WTC11 (cell line): ENCODE measurements around the gene SGMS1. TPM values are rescaled to one million over a fixed set of nuclear protein-coding genes. Genes with fewer than 3 reads are reported as not detected.

Source experiments
- ATAC-seq: fragments of 200-7000 bp; cut with Tn5 transposase; 2 replicates; pipeline ENCODE4 v1.10.0; 2021; ENCODE audit warnings: mild to moderate bottlenecking, moderate library complexity
- CTCF ChIA-PET: fragments of 300-600 bp; sonication (Branson Sonifier 250); formaldehyde crosslinking; loops from one replicate; lab custom pipeline; 2021; ENCODE audit warnings: antibody characterized with exemption; lab: Charles Lee
- POLR2A ChIA-PET: fragments of 350-600 bp; sonication (Branson Sonifier 250); formaldehyde crosslinking; loops from one replicate; lab custom pipeline; 2021; ENCODE audit warnings: antibody characterized with exemption; lab: Charles Lee
- DNase-seq: peaks from one replicate; pipeline ENCODE4 v3.0.0; 2021; ENCODE audit warnings: low spot score
- H3K27ac Mint-ChIP-seq: 2 replicates; pipeline ENCODE4 v1.8.0; 2021; ENCODE audit warnings: mixed read lengths
- H3K27me3 Mint-ChIP-seq: 2 replicates; pipeline ENCODE4 v1.8.0; 2021; ENCODE audit warnings: low read depth, mild to moderate bottlenecking, moderate library complexity, mixed read lengths
- H3K36me3 Mint-ChIP-seq: 2 replicates; pipeline ENCODE4 v1.8.0; 2021; ENCODE audit warnings: mixed read lengths
- H3K4me1 Mint-ChIP-seq: 2 replicates; pipeline ENCODE4 v1.8.0; 2022; ENCODE audit warnings: mixed read lengths
- H3K4me3 Mint-ChIP-seq: 2 replicates; pipeline ENCODE4 v1.8.0; 2021; ENCODE audit warnings: mild to moderate bottlenecking, moderate library complexity, mixed read lengths
- H3K9me3 Mint-ChIP-seq: 2 replicates; pipeline ENCODE4 v1.8.0; 2021; ENCODE audit warnings: mixed read lengths
- ATF2 ChIP-seq: sonication (generic); formaldehyde crosslinking; IDR thresholded peaks from 2 replicates; pipeline ENCODE4 v1.8.1; 2022; ENCODE audit warnings: low read depth, missing genetic modification reagents, borderline replicate concordance
- ATF6 ChIP-seq: sonication (generic); formaldehyde crosslinking; IDR thresholded peaks from 2 replicates; pipeline ENCODE4 v1.8.1; 2023; ENCODE audit warnings: mild to moderate bottlenecking, missing genetic modification reagents
- CBFB ChIP-seq: sonication (generic); formaldehyde crosslinking; IDR thresholded peaks from 2 replicates; pipeline ENCODE4 v1.8.1; 2022; ENCODE audit warnings: mild to moderate bottlenecking, low read depth, missing genetic modification reagents
- CDX4 ChIP-seq: fragments of 250-450 bp; sonication (Bioruptor Pico); IDR thresholded peaks from 2 replicates; pipeline ENCODE4 v1.9.0; 2021; ENCODE audit warnings: moderate library complexity, mild to moderate bottlenecking, inconsistent platforms, borderline replicate concordance
- CTCF ChIP-seq: fragments of 200-600 bp; IDR thresholded peaks from 2 replicates; pipeline ENCODE4 v1.8.0; 2022; ENCODE audit warnings: antibody characterized with exemption
- ELF4 ChIP-seq: sonication (generic); formaldehyde crosslinking; IDR thresholded peaks from 2 replicates; pipeline ENCODE4 v1.8.1; 2022; ENCODE audit warnings: low read depth, mild to moderate bottlenecking, moderate library complexity, missing genetic modification reagents
- ESRRA ChIP-seq: sonication (generic); formaldehyde crosslinking; IDR thresholded peaks from 2 replicates; pipeline ENCODE4 v1.8.1; 2022; ENCODE audit warnings: mild to moderate bottlenecking, missing genetic modification reagents, borderline replicate concordance
- FOXK1 ChIP-seq: sonication (generic); formaldehyde crosslinking; IDR thresholded peaks from 2 replicates; pipeline ENCODE4 v1.8.0; 2022; ENCODE audit warnings: mild to moderate bottlenecking, moderate library complexity, missing genetic modification reagents
- GABPB1 ChIP-seq: sonication (generic); formaldehyde crosslinking; IDR thresholded peaks from 2 replicates; pipeline ENCODE4 v1.8.1; 2023; ENCODE audit warnings: mild to moderate bottlenecking, missing genetic modification reagents
- GTF2I ChIP-seq: fragments of 250-450 bp; sonication (Bioruptor Pico); conservative IDR thresholded peaks from 2 replicates; pipeline ENCODE4 v1.4.0; 2021; ENCODE audit warnings: mild to moderate bottlenecking
- HMGXB4 ChIP-seq: sonication (generic); formaldehyde crosslinking; IDR thresholded peaks from 2 replicates; pipeline ENCODE4 v1.8.1; 2023; ENCODE audit warnings: mild to moderate bottlenecking, moderate library complexity, missing genetic modification reagents
- IRF2 ChIP-seq: sonication (generic); formaldehyde crosslinking; IDR thresholded peaks from 2 replicates; pipeline ENCODE4 v1.8.0; 2022; ENCODE audit warnings: low read depth, missing genetic modification reagents, borderline replicate concordance
- RORB ChIP-seq: fragments of 250-450 bp; sonication (Bioruptor Pico); IDR thresholded peaks from 2 replicates; pipeline ENCODE4 v1.9.0; 2021; ENCODE audit warnings: mild to moderate bottlenecking
- SP1 ChIP-seq: sonication (generic); formaldehyde crosslinking; conservative IDR thresholded peaks from 2 replicates; pipeline ENCODE4 v1.8.1; 2022; ENCODE audit warnings: missing genetic modification reagents
- TEAD4 ChIP-seq: sonication (generic); formaldehyde crosslinking; IDR thresholded peaks from 2 replicates; pipeline ENCODE4 v1.8.0; 2022; ENCODE audit warnings: mild to moderate bottlenecking, missing genetic modification reagents
- ZBTB43 ChIP-seq: sonication (generic); formaldehyde crosslinking; IDR thresholded peaks from 2 replicates; pipeline ENCODE4 v1.8.1; 2023; ENCODE audit warnings: mild to moderate bottlenecking, missing genetic modification reagents
- total RNA-seq: library from RNA; stranded (reverse); gene quantifications from 3 replicates; pipeline ENCODE4 v1.2.3, GENCODE V29; 2021
- TF ChIP-seq, protein P1 (sequence below): fragments of 250-450 bp; sonication (Bioruptor Pico); IDR thresholded peaks from 2 replicates; pipeline ENCODE4 v1.9.0; 2021; ENCODE audit warnings: mild to moderate bottlenecking
- TF ChIP-seq, protein P2 (sequence below): sonication (generic); formaldehyde crosslinking; conservative IDR thresholded peaks from 2 replicates; pipeline ENCODE4 v1.8.1; 2023; ENCODE audit warnings: mild to moderate bottlenecking, low read depth, missing genetic modification reagents, moderate library complexity
- TF ChIP-seq, protein P3 (sequence below): sonication (generic); formaldehyde crosslinking; IDR thresholded peaks from 2 replicates; pipeline ENCODE4 v1.8.0; 2022; ENCODE audit warnings: mild to moderate bottlenecking, missing genetic modification reagents

SGMS1 gene
- total RNA-seq, 1 experiment from 2014 or later, result 13.2 TPM

DNA sequence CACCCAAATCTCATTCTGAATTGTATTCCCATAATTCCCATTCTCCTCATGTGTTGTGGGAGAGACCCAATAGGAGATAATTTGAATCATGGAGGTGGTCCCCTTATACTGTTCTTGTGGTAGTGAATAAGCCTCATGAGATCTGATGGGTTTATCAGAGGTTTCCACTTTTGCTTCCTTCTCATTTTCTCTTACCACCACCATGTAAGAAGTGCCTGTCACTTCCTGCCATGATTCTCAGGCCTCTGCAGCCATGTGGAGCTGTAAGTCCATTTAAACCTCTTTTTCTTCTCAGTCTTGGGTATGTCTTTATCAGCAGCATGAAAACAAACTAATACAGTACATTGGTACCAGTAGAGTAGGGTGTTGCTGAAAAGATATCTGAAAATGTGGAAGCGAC, 274.2 kb downstream of the SGMS1 start (continued):
- no peak for TF ChIP-seq ATF6

- no peak overlapping the region for H3K27ac Mint-ChIP-seq
- peaks cover 17% of the 10 kb centered on the region for H3K36me3 Mint-ChIP-seq
- no peaks in the 10 kb centered on the region for H3K27me3 Mint-ChIP-seq
- CTCF ChIA-PET, result no interaction called here
- H3K4me1 Mint-ChIP-seq, result no peaks in the 10 kb centered on the region
- peaks cover 36% of the 10 kb centered on the region for H3K9me3 Mint-ChIP-seq
- TF ChIP-seq FOXK1 (CRISPR knock-in tag) (no peak), ESRRA (no peak), HMGXB4 (CRISPR knock-in tag) (no peak), ELF4 (CRISPR knock-in tag) (no peak), CTCF (no peak), RORB (CRISPR knock-in tag) (no peak), GABPB1 (CRISPR knock-in tag) (no peak)
- no peak overlapping the region for H3K4me3 Mint-ChIP-seq
- DNase-seq (no peak), ATAC-seq (no peak)
- POLR2A ChIA-PET, result no interaction called here
Measured at GRCh38 chr10:50347394-50347802, 276.4 kb downstream of the SGMS1 start.

DNA sequence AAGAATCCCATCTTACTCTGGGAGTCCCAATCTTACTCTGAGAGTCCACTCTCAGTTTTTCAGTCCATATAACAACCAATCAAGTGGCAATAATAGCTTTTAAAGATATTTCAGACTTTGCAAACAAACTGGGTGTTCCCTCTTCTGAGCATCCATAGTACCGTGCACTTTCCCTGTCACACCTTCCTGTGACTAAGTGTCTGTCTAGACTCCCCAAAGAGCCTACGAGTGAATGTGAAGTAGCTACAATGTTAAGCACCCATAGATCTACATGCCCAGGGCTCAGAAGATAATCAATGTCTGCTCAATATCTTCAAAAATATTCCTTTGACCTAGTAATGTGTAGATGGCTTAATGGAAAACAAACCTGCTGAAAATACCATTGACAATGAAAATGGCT, 276.8 kb downstream of the SGMS1 start:
- ChIA-PET POLR2A (no interaction called here), CTCF (no interaction called here)
- Mint-ChIP-seq H3K4me3 (no peak overlapping the region), H3K27ac (no peak overlapping the region), H3K9me3 (peaks cover 31% of the 10 kb centered on the region), H3K27me3 (no peaks in the 10 kb centered on the region), H3K4me1 (no peaks in the 10 kb centered on the region), H3K36me3 (peaks cover 17% of the 10 kb centered on the region)
- DNase-seq, result no peak
- ATAC-seq, result no peak
- TF ChIP-seq SP1, result no peak
- TF ChIP-seq TEAD4 (CRISPR knock-in tag), result no peak
- TF ChIP-seq IRF2, result no peak
- no peak for TF ChIP-seq CBFB (CRISPR knock-in tag)
- TF ChIP-seq ATF2 (CRISPR knock-in tag), result no peak
- no peak for TF ChIP-seq GTF2I
- TF ChIP-seq CDX4, result no peak
- TF ChIP-seq, protein P1, sequence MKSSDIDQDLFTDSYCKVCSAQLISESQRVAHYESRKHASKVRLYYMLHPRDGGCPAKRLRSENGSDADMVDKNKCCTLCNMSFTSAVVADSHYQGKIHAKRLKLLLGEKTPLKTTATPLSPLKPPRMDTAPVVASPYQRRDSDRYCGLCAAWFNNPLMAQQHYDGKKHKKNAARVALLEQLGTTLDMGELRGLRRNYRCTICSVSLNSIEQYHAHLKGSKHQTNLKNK (CRISPR knock-in tag), result no peak
- TF ChIP-seq ZBTB43 (CRISPR knock-in tag), result no peak
- TF ChIP-seq, protein P2, sequence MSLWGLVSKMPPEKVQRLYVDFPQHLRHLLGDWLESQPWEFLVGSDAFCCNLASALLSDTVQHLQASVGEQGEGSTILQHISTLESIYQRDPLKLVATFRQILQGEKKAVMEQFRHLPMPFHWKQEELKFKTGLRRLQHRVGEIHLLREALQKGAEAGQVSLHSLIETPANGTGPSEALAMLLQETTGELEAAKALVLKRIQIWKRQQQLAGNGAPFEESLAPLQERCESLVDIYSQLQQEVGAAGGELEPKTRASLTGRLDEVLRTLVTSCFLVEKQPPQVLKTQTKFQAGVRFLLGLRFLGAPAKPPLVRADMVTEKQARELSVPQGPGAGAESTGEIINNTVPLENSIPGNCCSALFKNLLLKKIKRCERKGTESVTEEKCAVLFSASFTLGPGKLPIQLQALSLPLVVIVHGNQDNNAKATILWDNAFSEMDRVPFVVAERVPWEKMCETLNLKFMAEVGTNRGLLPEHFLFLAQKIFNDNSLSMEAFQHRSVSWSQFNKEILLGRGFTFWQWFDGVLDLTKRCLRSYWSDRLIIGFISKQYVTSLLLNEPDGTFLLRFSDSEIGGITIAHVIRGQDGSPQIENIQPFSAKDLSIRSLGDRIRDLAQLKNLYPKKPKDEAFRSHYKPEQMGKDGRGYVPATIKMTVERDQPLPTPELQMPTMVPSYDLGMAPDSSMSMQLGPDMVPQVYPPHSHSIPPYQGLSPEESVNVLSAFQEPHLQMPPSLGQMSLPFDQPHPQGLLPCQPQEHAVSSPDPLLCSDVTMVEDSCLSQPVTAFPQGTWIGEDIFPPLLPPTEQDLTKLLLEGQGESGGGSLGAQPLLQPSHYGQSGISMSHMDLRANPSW (CRISPR knock-in tag), result no peak
- TF ChIP-seq ESRRA, result no peak
- TF ChIP-seq, protein P3, sequence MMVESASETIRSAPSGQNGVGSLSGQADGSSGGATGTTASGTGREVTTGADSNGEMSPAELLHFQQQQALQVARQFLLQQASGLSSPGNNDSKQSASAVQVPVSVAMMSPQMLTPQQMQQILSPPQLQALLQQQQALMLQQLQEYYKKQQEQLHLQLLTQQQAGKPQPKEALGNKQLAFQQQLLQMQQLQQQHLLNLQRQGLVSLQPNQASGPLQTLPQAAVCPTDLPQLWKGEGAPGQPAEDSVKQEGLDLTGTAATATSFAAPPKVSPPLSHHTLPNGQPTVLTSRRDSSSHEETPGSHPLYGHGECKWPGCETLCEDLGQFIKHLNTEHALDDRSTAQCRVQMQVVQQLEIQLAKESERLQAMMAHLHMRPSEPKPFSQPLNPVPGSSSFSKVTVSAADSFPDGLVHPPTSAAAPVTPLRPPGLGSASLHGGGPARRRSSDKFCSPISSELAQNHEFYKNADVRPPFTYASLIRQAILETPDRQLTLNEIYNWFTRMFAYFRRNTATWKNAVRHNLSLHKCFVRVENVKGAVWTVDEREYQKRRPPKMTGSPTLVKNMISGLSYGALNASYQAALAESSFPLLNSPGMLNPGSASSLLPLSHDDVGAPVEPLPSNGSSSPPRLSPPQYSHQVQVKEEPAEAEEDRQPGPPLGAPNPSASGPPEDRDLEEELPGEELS (CRISPR knock-in tag), result no peak
